ENCODE data around the gene P2RX7.

P2RX7 gene

GRCh38 chr12:121236776-121237175 lies 104.1 kb downstream of the P2RX7 start:
- no peak overlapping the region for H3K4me3 ChIP-seq (ENCODE audit: low read depth, low read length)
- TF ChIP-seq, protein P1, sequence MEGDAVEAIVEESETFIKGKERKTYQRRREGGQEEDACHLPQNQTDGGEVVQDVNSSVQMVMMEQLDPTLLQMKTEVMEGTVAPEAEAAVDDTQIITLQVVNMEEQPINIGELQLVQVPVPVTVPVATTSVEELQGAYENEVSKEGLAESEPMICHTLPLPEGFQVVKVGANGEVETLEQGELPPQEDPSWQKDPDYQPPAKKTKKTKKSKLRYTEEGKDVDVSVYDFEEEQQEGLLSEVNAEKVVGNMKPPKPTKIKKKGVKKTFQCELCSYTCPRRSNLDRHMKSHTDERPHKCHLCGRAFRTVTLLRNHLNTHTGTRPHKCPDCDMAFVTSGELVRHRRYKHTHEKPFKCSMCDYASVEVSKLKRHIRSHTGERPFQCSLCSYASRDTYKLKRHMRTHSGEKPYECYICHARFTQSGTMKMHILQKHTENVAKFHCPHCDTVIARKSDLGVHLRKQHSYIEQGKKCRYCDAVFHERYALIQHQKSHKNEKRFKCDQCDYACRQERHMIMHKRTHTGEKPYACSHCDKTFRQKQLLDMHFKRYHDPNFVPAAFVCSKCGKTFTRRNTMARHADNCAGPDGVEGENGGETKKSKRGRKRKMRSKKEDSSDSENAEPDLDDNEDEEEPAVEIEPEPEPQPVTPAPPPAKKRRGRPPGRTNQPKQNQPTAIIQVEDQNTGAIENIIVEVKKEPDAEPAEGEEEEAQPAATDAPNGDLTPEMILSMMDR (IDR thresholded peaks at IDR 0.05; ENCODE audit: low read depth, low read length), result no peak

DNA sequence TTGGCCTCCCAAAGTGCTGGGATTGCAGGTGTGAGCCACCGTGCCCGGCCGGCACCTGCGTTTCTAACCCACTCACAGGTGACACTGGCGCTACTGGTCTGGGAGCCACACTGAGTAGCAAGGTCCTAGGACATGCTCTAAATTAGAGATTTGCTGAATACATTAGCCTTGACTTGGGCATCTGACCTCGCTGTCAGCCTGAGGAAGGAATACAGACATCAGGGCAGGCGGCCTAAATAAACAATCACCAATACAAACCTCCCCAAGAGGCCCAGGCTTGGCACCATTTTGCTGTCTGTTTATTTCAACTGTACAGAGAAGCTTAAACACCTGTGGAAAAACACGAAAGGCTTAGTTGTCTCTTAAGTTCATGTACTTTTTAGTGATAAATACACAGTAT lies 104.7 kb downstream of the P2RX7 start:
- H3K4me3 ChIP-seq (ENCODE audit: low read depth, low read length), result no peak overlapping the region
- TF ChIP-seq, protein P1 (IDR thresholded peaks at IDR 0.05; ENCODE audit: low read depth, low read length), result no peak
